ENCODE results near the gene CBX4. TPM values are rescaled to one million over a fixed set of nuclear protein-coding genes. Genes with fewer than 3 reads are reported as not detected.

Gene CBX4
- total and polyA plus RNA-seq, 10 of the 15 experiments (the other 5 are each of a cell fraction or from before 2014, with no cell fraction given): 0.69 to 24.6 (median 4.2) TPM

- TF ChIP-seq TCF12 (IDR thresholded peaks at IDR 0.05; ENCODE audit: low read depth, low read length): peak; percentile 63; the same call in 1 of the 2 replicates
- TF ChIP-seq SMC3 (IDR thresholded peaks at IDR 0.05; ENCODE audit: borderline replicate concordance, low read length): peak; percentile 35
- TF ChIP-seq ZNF207 (IDR thresholded peaks at IDR 0.05; ENCODE audit: borderline replicate concordance): peak; percentile 27; the same call in 1 of the 2 replicates
- no peak for TF ChIP-seq RFX5 (IDR thresholded peaks at IDR 0.05; ENCODE audit: low read depth, low read length)
- TF ChIP-seq NR2F1 (conservative IDR thresholded peaks at IDR 0.05): peak; percentile 53; the same call in 1 of the 2 replicates
- 0 out of 2 replicates have a peak, but pooled peaks have one; percentile 40 for TF ChIP-seq SMAD5 (IDR thresholded peaks at IDR 0.05; ENCODE audit: low read depth)
- TF ChIP-seq POLR2AphosphoS2 (IDR thresholded peaks at IDR 0.05; ENCODE audit: low read depth, low read length): peak; percentile 40; the same call in 1 of the 2 replicates
- peak; percentile 82 for TF ChIP-seq IKZF1 (conservative IDR thresholded peaks at IDR 0.05)
- TF ChIP-seq SMARCA5 (IDR thresholded peaks at IDR 0.05): peak; percentile 73
- no peak; the same call in 1 of the 2 replicates for TF ChIP-seq NKRF (conservative IDR thresholded peaks at IDR 0.05)
- TF ChIP-seq CREM (IDR thresholded peaks at IDR 0.05; ENCODE audit: low read depth): 0 out of 2 replicates have a peak, but pooled peaks have one; percentile 22
- peak; percentile 91 for TF ChIP-seq POLR2A (IDR thresholded peaks at IDR 0.05; ENCODE audit: low read depth, low read length)
- peak; percentile 43 to 87; a peak in 3 of 4 replicates for TF ChIP-seq BHLHE40 (IDR thresholded peaks at IDR 0.05; ENCODE audit: borderline replicate concordance in 1 of 2, low read depth in 2 of 2, low read length in 1 of 2)
- TF ChIP-seq ZBTB40 (IDR thresholded peaks at IDR 0.05; ENCODE audit: borderline replicate concordance): no peak
- TF ChIP-seq YY1 (IDR thresholded peaks at IDR 0.05; ENCODE audit: low read depth, low read length): 0 out of 2 replicates have a peak, but pooled peaks have one; percentile 12
- TF ChIP-seq ATF7 (IDR thresholded peaks at IDR 0.05; ENCODE audit: low read depth): 0 out of 2 replicates have a peak, but pooled peaks have one; percentile 49
- no peak for TF ChIP-seq CBX5 (IDR thresholded peaks at IDR 0.05; ENCODE audit: low read depth)
- TF ChIP-seq ZBED1 (IDR thresholded peaks at IDR 0.05; ENCODE audit: borderline replicate concordance): no peak
- no peak for TF ChIP-seq IRF5 (IDR thresholded peaks at IDR 0.05; ENCODE audit: borderline replicate concordance)
- TF ChIP-seq CTCF (IDR thresholded peaks at IDR 0.05 in 2 of 3, conservative IDR thresholded peaks at IDR 0.05 in 1 of 3; ENCODE audit: control insufficient read depth in 2 of 3, extremely low read depth in 1 of 3, insufficient read depth in 1 of 3, low read depth in 3 of 3, low read length in 3 of 3): peak; percentile 58 to 74 (median 64); a peak in 5 of 6 replicates
- TF ChIP-seq YBX1 (IDR thresholded peaks at IDR 0.05): no peak
These were observed at the start of gene CBX4 (continued) for GRCh38 chr17:79839356-79840268.
